Measurements from ENCODE around the gene ABCD1. TPM values are rescaled to one million over a fixed set of nuclear protein-coding genes. Genes with fewer than 3 reads are reported as not detected.
"Not testable (repeated sequence)": the region's sequence is repeated elsewhere in the genome, so short reads cannot be mapped to it uniquely, and the experiment has no call there.

Gene ABCD1
- total RNA-seq, 1 experiment from 2014 or later, result 9.1 TPM

GRCh38 chrX:153728095-153728494 lies 3.4 kb downstream of the ABCD1 start (continued):
- TF ChIP-seq ZNF396 (CRISPR knock-in tag; IDR thresholded peaks at IDR 0.05; ENCODE audit: borderline replicate concordance) (no peak), GRHL2 (CRISPR knock-in tag; IDR thresholded peaks at IDR 0.05; ENCODE audit: insufficient replicate concordance, severe bottlenecking) (no peak), GTF2I (CRISPR knock-in tag; conservative IDR thresholded peaks at IDR 0.05) (no peak), NFE2L1 (CRISPR knock-in tag; IDR thresholded peaks at IDR 0.05) (no peak), EMX1 (CRISPR knock-in tag; IDR thresholded peaks at IDR 0.05) (no peak), FOXP1 (CRISPR knock-in tag; IDR thresholded peaks at IDR 0.05; ENCODE audit: borderline replicate concordance) (no peak), ZNF425 (CRISPR knock-in tag; conservative IDR thresholded peaks at IDR 0.05) (no peak), OVOL2 (CRISPR knock-in tag; IDR thresholded peaks at IDR 0.05; ENCODE audit: borderline replicate concordance) (no peak)

GRCh38 chrX:153728951-153729631 lies 4.4 kb downstream of the ABCD1 start:
- Mint-ChIP-seq H3K27ac (no peak overlapping the region), H3K27me3 (ENCODE audit: low read depth) (no peaks in the 10 kb centered on the region; the same call in 1 of the 2 replicates), H3K4me3 (no peak overlapping the region), H3K9me3 (peaks cover 7% of the 10 kb centered on the region; the same call in 1 of the 2 replicates), H3K4me1 (peaks cover 12% of the 10 kb centered on the region), H3K36me3 (peaks cover 7% of the 10 kb centered on the region)
- ChIA-PET POLR2A (no interaction called here), CTCF (no interaction called here)
- TF ChIP-seq ZNF138 (CRISPR knock-in tag; conservative IDR thresholded peaks at IDR 0.05) (no peak), AFF4 (CRISPR knock-in tag; IDR thresholded peaks at IDR 0.05; ENCODE audit: borderline replicate concordance) (no peak), JAZF1 (CRISPR knock-in tag; IDR thresholded peaks at IDR 0.05) (no peak), OVOL2 (CRISPR knock-in tag; IDR thresholded peaks at IDR 0.05; ENCODE audit: borderline replicate concordance) (no peak), ATF1 (CRISPR knock-in tag; IDR thresholded peaks at IDR 0.05) (no peak), IRF2 (CRISPR knock-in tag; IDR thresholded peaks at IDR 0.05; ENCODE audit: borderline replicate concordance, low read depth) (no peak), FOXP4 (CRISPR knock-in tag; IDR thresholded peaks at IDR 0.05) (no peak), CREB1 (CRISPR knock-in tag; IDR thresholded peaks at IDR 0.05) (no peak), ERG (CRISPR knock-in tag; IDR thresholded peaks at IDR 0.05) (no peak), FOXK1 (CRISPR knock-in tag; IDR thresholded peaks at IDR 0.05) (no peak), RORB (CRISPR knock-in tag; IDR thresholded peaks at IDR 0.05) (no peak), NR3C1 (CRISPR knock-in tag; conservative IDR thresholded peaks at IDR 0.05; ENCODE audit: low read depth) (no peak)
- ATAC-seq (no peak), DNase-seq (ENCODE audit: low spot score) (no peak)

- ATAC-seq, result not testable (repeated sequence)
Measured at GRCh38 chrX:153730115-153730514, 5.5 kb downstream of the ABCD1 start.

More at GRCh38 chrX:153730115-153730514, 5.5 kb downstream of the ABCD1 start:
- H3K27me3 Mint-ChIP-seq (ENCODE audit: low read depth); CTCF ChIA-PET; DNase-seq (ENCODE audit: low spot score); POLR2A ChIA-PET; H3K27ac Mint-ChIP-seq; H3K4me3 Mint-ChIP-seq: not testable (repeated sequence)
- Mint-ChIP-seq H3K9me3 (peaks cover 12% of the 10 kb centered on the region), H3K4me1 (peaks cover 12% of the 10 kb centered on the region), H3K36me3 (peaks cover 11% of the 10 kb centered on the region)
